Measurements from ENCODE around the gene BABAM2.

Gene BABAM2

DNA sequence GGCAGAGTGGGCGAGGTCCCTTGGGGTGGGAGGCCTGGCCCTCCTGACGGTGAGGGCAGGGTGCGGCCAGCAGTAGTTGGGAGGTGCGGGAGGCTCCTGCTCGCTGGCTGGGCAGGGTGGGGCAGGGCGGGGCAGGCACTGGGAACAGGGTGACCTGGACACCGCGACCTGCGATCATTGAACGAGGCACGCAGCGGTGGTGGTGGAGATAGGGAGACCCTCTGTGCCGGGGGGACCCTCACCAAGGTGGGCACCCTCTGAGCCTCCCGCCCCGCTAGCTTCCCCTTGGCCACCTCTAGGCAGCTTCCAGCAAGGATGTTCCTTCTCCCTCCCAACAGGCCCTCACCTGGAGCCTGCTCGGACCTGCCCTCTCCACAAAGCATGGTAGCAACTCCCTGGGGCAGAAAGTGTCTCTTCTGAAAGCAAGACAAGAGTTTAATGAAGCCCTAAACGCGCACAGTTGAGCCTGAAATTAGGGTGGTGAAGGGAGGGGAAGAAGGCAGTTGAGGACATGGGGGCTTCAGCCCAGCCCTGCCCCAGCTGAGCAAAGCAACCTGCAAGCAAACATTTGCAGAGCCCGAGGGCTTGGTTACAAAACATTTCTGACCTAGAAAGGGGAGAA, 486.8 kb downstream of the BABAM2 start:
- no peak overlapping the region for H3K9ac ChIP-seq (ENCODE audit: low read depth, low read length)

DNA sequence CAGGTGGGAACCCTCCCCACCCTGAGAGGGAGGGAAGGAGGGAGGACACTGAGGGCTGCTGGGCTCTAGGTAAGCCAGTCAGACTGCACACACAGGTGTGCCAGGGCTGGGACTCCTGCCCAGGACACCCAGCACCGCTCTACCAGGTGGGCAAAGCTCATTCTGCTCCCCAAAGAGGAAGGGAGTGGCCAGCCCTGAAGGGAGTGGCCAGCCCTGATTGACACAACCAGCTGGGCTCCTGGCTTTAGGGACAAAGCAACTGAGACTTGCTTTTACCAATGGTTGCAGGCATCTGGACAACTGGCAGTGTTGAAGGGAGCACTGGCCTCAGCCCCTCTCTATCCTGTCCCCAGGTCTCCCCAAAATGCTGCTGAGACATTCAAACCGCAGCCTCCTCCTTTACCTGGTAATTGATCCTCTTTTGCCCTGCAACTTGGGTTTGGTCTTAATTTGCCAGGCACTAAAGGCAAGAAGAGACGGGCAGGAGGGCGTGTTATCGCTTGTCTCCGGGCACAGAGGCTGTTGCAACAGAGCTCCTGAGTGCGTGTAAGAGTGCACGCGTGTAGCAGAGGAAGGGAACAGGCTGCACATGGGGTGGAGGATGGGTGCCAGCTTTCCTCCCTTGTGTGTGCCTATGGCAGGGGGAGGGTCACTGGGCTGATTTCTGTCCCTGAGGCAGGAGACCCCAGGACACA, 487.6 kb downstream of the BABAM2 start:
- Histone ChIP-seq H3K9me3 (ENCODE audit: insufficient read depth, low read depth, low read length) (no peaks in the 10 kb centered on the region), H3K27ac (ENCODE audit: low read depth, low read length) (no peak overlapping the region), H3K36me3 (ENCODE audit: insufficient read depth, low read length) (no peaks in the 10 kb centered on the region), H3K27me3 (ENCODE audit: insufficient read depth, low read length) (peaks cover 45% of the 10 kb centered on the region), H3K9ac (ENCODE audit: low read depth, low read length) (no peak overlapping the region), H3K4me1 (ENCODE audit: insufficient read depth, low read length) (no peaks in the 10 kb centered on the region), H3K4me3 (ENCODE audit: low read length) (no peak overlapping the region)
- WGBS, result 93% methylated on average over 9 of the region's 9 CpGs

More for the DNA sequence above, 486.8 kb downstream of the BABAM2 start:
- Histone ChIP-seq H3K9me3 (ENCODE audit: insufficient read depth, low read depth, low read length) (no peaks in the 10 kb centered on the region), H3K4me1 (ENCODE audit: insufficient read depth, low read length) (no peaks in the 10 kb centered on the region), H3K36me3 (ENCODE audit: insufficient read depth, low read length) (no peaks in the 10 kb centered on the region), H3K4me3 (ENCODE audit: low read length) (no peak overlapping the region), H3K27ac (ENCODE audit: low read depth, low read length) (no peak overlapping the region), H3K27me3 (ENCODE audit: insufficient read depth, low read length) (peaks cover 37% of the 10 kb centered on the region)
- WGBS, result 94% methylated on average over 19 of the region's 19 CpGs

DNA sequence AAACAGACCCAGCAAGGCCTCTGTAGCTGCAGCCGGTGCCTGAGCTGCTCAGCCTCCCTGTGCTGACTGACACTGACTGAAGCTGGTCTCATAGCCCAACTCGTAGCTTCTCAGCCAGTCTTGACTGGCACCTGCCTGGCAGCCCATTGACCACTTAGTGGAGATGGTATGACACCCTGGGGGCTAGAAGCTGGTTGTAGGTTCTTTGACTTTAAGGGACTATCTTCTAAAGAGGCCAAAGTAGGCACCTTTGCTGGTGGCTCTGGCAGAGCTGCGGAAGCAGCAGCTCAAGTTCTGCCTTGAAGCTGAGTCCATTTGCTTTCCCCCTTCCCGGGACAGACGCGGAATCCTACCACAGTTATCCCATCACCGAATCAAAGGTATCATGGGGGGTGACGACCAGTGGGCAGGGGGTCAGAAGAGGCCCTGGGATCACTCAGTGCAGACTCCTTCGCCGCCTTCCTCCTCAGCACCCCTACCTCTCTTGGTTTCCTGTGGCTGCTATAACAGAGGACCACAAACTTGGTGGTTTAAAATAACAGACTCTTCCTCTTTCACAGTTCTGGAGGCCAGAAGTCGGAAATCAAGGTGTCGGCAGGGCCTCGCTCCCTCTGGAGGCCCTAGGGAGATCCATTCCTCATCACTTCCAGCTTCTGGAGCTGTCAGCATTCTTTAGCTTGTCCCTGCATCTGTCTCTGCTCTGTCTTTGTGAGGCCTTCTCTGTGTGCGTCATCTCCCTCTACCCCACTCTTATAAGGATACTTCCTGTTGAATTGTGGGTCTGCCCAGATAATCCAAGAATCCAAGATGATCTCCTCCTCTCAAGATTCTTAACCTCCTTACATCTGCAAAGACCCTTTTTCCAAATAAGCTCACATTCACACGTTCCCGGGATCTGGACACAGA, 488.4 kb downstream of the BABAM2 start:
- no peaks in the 10 kb centered on the region for H3K4me1 ChIP-seq (ENCODE audit: insufficient read depth, low read length)
- peaks cover 47% of the 10 kb centered on the region for H3K27me3 ChIP-seq (ENCODE audit: insufficient read depth, low read length)
- WGBS, result 92% methylated on average over 16 of the region's 16 CpGs
- H3K4me3 ChIP-seq (ENCODE audit: low read length), result no peak overlapping the region
- H3K36me3 ChIP-seq (ENCODE audit: insufficient read depth, low read length), result no peaks in the 10 kb centered on the region
- H3K9me3 ChIP-seq (ENCODE audit: insufficient read depth, low read depth, low read length), result no peaks in the 10 kb centered on the region
- H3K9ac ChIP-seq (ENCODE audit: low read depth, low read length), result no peak overlapping the region
- no peak overlapping the region for H3K27ac ChIP-seq (ENCODE audit: low read depth, low read length)

GRCh38 chr2:28380219-28380618, 489.7 kb downstream of the BABAM2 start:
- no peak overlapping the region for H3K27ac ChIP-seq (ENCODE audit: low read depth, low read length)
- H3K36me3 ChIP-seq (ENCODE audit: insufficient read depth, low read length), result no peaks in the 10 kb centered on the region
- no peak overlapping the region for H3K4me3 ChIP-seq (ENCODE audit: low read length)
- no peaks in the 10 kb centered on the region for H3K4me1 ChIP-seq (ENCODE audit: insufficient read depth, low read length)
- H3K27me3 ChIP-seq (ENCODE audit: insufficient read depth, low read length), result peaks cover 52% of the 10 kb centered on the region
- no peaks in the 10 kb centered on the region for H3K9me3 ChIP-seq (ENCODE audit: insufficient read depth, low read depth, low read length)
- 87% methylated on average over 6 of the region's 6 CpGs for WGBS
- H3K9ac ChIP-seq (ENCODE audit: low read depth, low read length), result no peak overlapping the region

DNA sequence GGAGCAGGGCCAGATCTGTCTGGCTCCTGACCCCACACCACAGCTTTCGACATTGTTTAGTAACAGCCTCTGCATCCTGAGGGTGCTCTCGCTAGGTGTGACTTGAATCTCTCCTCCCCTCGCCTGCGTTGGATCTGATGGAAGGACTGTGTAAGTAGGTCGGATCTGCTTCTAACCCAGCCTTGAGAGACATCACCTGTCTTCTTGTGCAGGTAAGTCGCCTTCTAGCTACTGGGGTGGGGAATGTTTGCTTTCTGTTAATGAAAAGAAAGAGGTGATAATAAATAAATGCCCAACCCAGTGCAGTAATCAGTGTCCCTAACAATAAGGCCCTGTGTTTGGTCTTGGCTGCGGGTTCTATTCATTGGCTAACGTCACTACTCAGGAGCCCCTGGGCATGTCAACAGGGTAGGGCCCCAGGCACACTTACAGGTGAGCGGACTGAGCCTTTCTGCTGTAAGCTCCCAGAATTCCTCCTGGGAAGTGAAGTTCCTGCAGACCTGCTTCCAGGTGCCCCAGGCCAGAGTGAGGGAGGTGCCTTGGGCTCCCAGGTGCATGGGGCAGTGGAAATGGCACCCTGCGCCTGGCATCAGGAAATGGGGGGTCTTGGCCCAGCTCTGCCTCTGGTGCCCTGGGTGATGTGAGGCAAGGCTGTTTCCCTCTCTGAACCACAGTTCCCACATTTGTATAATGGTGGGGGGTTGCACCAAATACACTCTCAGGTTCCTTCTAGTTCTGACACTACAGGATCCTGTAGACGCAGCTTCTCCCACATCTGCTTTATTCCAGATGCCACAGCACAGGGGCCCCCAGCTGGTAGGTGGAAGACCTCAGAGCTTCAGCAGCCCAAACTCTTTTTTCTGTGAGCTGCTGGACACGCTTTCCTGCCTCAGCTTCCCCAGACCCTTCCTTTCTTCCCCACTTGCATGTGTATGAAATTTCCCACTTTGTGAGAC, 491.0 kb downstream of the BABAM2 start:
- no peaks in the 10 kb centered on the region for H3K9me3 ChIP-seq (ENCODE audit: insufficient read depth, low read depth, low read length)
- no peaks in the 10 kb centered on the region for H3K4me1 ChIP-seq (ENCODE audit: insufficient read depth, low read length)
- 87% methylated on average over 12 of the region's 12 CpGs for WGBS
- H3K9ac ChIP-seq (ENCODE audit: low read depth, low read length), result no peak overlapping the region
- no peak overlapping the region for H3K4me3 ChIP-seq (ENCODE audit: low read length)
- H3K36me3 ChIP-seq (ENCODE audit: insufficient read depth, low read length), result no peaks in the 10 kb centered on the region
- peaks cover 60% of the 10 kb centered on the region for H3K27me3 ChIP-seq (ENCODE audit: insufficient read depth, low read length)
- H3K27ac ChIP-seq (ENCODE audit: low read depth, low read length), result no peak overlapping the region

DNA sequence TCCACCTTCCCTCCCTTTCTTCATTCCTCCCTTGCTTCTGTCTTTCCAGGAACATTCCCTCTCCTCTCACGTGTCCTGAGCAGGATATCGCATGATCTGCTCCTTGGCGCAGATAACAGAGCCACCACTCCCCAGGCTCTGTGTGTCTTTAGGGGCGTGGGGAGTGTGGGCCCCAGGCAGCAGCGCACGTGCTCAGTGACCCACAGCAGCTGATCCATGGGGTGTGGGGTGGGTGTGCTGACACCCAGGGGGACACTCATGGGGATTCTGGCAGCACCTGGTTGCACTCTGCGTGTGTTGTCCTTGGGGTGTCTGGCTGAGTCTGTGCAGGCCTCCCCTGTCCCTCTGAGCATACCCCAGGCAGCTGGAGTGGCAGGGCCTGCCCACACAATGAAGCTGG, 492.2 kb downstream of the BABAM2 start:
- no peaks in the 10 kb centered on the region for H3K36me3 ChIP-seq (ENCODE audit: insufficient read depth, low read length)
- no peak overlapping the region for H3K9ac ChIP-seq (ENCODE audit: low read depth, low read length)
- WGBS, result 90% methylated on average over 7 of the region's 7 CpGs
- 0 out of 2 replicates have a peak, but pooled peaks cover 2% of the 10 kb centered on the region for H3K4me1 ChIP-seq (ENCODE audit: insufficient read depth, low read length)
- no peak overlapping the region for H3K27ac ChIP-seq (ENCODE audit: low read depth, low read length)
- no peak overlapping the region for H3K4me3 ChIP-seq (ENCODE audit: low read length)
- H3K27me3 ChIP-seq (ENCODE audit: insufficient read depth, low read length), result peaks cover 67% of the 10 kb centered on the region
- no peaks in the 10 kb centered on the region for H3K9me3 ChIP-seq (ENCODE audit: insufficient read depth, low read depth, low read length)

DNA sequence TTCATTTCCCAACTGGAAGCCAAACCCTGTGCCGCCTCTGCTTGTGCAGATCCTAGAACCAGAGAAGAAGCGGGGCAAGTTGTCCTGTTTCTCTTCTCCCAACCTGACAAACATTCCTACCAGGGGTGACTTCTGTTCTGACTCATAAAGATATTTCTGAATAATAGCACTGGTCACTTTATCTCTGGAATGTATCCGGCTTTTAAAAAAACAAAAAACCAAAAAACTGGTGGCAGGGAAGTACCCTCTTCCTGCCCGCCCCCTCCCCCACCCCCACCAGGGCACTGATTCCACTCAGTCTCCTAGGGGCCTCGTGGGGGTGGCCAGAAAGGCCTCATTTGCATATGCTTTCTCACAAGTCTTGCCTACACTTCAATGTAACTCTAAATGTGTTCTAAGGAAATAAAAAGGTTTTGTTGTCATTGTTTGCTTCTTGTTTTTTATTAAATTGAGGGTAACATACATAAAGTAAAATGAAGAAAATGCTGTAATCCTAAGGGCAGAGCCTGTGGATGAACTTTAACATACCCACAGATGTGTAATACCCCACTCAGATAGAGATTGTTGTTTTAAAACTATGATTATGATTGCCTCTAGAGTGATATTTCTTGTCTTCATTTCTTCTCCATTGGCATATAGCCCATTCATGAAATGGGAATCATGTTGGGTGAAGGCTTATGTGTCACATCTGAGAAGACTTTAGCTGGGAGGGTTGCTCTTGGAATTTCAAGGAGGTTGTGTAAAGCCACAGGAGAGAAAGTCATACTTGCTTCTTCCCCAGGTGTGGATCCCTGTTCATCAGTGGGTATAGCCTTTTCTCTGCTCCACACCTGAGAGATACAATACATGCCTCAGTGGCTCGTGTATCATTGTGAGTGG, 496.8 kb downstream of the BABAM2 start:
- Histone ChIP-seq H3K27ac (ENCODE audit: low read depth, low read length) (no peak overlapping the region), H3K9ac (ENCODE audit: low read depth, low read length) (no peak overlapping the region), H3K36me3 (ENCODE audit: insufficient read depth, low read length) (no peaks in the 10 kb centered on the region), H3K4me3 (ENCODE audit: low read length) (no peak overlapping the region), H3K4me1 (ENCODE audit: insufficient read depth, low read length) (peaks cover 15% of the 10 kb centered on the region), H3K9me3 (ENCODE audit: insufficient read depth, low read depth, low read length) (no peaks in the 10 kb centered on the region), H3K27me3 (ENCODE audit: insufficient read depth, low read length) (peaks cover 66% of the 10 kb centered on the region)
- WGBS, result 83% methylated on average over 3 of the region's 6 CpGs
